T follicular helper cell (primary cell): ENCODE data around the gene SYT1.

Experiments used
- DNase-seq: peaks from one replicate; pipeline ENCODE4 v3.0.0-alpha.2; 2020; ENCODE audit warnings: low read depth

SYT1 gene

GRCh38 chr12:79223210-79223609, 358.6 kb downstream of the SYT1 start:
- DNase-seq: no peak

- no peak for DNase-seq
Observed at GRCh38 chr12:79223761-79224160, 359.2 kb downstream of the SYT1 start.

DNA sequence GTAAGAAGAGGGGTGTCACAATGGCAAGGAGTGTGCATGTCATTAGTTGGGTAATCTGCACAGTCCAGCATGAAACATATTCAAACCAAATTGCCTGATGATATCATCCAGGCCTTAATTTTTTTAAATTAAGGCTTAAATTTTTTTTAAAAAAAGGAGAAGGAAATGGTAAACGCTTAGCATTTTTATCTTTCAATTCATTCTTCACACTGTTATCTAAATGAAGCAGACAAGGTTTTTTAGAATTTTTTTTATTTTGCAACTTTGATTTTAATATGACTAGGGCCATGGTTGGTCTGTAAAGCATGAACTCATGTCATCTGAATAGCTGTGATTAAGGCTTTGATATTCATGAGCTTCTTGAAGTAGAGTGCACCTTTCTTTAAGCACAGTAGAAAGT, 362.5 kb downstream of the SYT1 start:
- DNase-seq: no peak

DNA sequence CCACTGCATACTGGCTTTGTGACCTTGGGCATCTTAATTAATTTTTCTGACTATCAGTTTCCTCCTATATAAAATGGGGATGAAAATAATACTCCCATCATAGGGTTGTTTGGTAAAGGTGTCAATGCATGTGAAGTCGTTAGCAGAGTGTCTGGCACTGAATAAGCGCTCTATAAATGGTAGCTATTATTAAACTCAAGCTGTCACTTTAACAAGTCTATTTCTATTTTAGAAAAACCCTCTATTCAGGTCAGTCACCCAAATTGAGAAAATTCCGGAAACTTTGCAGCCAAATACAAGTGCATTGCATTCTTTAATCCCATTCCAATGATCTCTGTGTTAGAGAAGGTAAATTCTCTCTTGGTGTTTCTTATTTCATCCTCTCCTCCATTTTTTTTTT, 363.1 kb downstream of the SYT1 start:
- DNase-seq: no peak

DNA sequence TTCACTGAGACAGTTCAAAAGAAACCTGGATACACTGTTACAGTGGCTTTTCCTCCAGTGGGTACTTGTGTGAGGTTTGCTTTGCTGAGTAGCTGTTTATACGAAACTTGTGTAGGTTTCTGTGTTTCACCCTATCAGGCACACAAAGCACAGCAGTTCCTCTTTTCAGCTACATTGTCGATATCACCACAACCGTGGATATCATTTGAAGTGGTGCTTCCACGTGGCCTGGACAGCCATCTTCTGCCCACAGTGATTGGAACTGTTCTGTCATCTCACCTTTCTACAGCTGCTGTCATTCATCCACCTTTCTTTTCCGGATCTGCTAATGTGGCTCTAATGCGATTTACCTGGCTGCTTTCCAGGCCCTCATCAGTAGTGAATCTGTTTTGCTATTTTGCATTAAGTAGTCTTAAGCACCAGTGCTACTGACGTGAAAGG, 368.8 kb downstream of the SYT1 start:
- no peak for DNase-seq

DNA sequence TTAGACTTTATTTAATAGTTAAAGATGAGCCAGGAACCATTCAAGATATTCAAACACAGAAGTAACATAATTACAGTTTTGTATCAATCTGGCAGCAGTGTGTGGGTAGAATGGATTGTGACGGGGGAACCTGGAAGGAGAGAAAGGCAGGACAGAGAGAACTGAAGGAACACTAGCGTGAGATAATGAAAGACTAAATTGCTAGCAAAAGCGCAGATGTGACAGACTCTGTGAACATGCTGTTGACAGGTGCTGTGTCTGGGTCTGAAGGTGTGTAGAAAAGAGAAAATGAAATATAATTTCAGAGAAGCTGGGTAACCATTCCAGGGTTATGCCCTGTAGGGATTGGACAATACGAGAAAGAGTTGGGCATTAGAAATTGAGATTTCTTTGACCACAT, 372.3 kb downstream of the SYT1 start:
- DNase-seq: no peak

DNA sequence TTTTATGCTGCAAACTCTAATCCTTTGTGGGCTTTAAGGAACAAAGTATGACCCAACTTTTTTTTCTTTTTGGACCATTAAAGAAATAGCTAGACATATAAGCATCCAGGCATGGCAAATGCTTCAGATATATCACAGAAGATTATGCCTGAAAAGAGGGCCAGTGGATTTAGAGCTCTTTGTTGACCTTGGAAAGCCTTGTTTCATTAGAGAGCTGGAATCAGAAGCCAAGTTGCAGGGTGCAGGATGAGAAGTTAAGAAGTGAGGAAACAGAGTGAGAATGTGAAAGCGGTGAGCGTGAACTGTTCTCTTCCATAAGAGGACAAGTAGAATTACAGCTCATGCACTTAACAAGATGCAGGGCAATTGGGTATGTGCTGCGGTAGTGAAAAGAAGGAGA, 373.7 kb downstream of the SYT1 start:
- no peak for DNase-seq

DNA sequence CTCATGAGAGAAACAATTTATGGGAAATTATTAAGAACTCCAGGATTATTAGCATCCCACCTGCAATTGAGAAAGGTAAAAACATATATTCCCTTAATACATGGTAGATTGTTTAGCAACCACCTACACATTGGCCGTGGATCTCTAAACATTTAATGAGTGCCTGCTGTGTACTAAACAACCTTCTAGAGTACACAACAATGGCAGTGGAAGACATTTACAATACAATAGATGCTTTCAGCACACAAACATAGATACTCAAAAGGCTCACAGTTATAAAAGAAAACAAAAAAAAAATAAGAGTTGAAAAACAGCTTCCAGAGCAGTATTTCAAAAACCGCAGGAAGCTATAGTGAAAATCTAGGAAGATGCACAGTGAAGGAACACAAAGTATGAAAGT, 382.9 kb downstream of the SYT1 start:
- DNase-seq: no peak

GRCh38 chr12:79250186-79250585, 385.6 kb downstream of the SYT1 start:
- no peak for DNase-seq

GRCh38 chr12:79250960-79251755, 386.6 kb downstream of the SYT1 start:
- no peak for DNase-seq

- no peak for DNase-seq
Observed at GRCh38 chr12:79252358-79253075, 387.9 kb downstream of the SYT1 start.

DNA sequence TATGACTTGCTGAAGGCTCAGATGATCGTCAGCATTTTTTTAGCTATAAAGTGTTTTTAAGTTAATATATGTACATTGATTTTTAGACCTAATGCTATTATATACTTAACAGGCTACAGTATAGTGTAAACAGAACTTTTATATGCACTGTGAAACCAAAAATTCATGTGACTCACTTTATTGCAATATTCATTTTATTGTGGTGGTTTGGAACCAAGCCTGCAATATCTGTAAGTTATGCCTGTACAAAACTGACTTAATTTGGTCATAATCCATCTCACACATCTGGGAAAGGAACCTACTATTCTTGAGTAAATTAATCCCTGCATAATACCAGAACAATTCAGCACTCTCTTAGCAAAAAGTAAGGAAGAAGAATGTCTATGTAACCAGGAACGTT, 390.7 kb downstream of the SYT1 start:
- no peak for DNase-seq

GRCh38 chr12:79260923-79261322, 396.3 kb downstream of the SYT1 start:
- no peak for DNase-seq

DNA sequence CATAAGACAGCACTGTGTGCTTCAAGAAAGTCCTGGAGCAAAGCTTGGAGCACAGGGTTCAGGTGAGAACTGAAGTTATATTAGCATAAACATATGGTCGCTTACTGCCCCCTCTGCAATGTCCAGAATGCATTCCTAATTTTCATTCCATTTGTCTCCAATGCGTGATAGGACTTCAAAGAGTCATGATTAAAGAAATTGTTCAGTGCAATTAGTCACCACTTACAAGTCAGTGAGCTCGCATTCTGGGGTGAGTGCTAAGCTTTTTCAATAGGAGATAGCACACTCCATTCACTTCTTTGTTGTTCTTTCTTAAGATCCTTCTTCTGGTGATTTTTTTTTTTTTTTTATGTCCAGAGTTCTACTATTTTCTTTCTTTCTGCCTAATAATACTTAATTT, 398.4 kb downstream of the SYT1 start:
- no peak for DNase-seq

GRCh38 chr12:79266343-79267144, 402.0 kb downstream of the SYT1 start:
- DNase-seq: no peak

GRCh38 chr12:79267580-79267979, 403.0 kb downstream of the SYT1 start:
- DNase-seq: no peak

GRCh38 chr12:79274501-79275064, 410.0 kb downstream of the SYT1 start:
- no peak for DNase-seq

DNA sequence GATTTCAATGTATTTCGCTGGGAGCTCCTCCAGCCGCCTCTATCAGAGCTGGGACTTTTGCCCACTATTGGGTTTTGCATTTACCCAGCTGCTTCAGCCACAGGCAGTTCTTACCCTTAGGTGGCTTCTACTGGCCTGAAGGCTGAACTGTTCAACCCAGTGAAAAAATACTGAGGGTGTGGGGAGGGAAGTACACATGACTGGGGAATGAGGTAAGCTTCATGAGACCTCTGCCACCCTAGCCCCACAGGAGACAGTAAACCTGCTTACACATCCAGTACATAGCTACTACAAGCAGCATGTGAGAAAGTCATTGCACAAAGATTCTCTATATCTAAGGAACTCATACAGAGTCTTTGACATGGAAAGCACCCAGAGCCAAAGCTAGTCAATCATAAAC, 411.1 kb downstream of the SYT1 start:
- no peak for DNase-seq

GRCh38 chr12:79283364-79283763, 418.8 kb downstream of the SYT1 start:
- DNase-seq: no peak

GRCh38 chr12:79288911-79289310, 424.3 kb downstream of the SYT1 start:
- no peak for DNase-seq

GRCh38 chr12:79291711-79292110, 427.1 kb downstream of the SYT1 start:
- DNase-seq: no peak

DNA sequence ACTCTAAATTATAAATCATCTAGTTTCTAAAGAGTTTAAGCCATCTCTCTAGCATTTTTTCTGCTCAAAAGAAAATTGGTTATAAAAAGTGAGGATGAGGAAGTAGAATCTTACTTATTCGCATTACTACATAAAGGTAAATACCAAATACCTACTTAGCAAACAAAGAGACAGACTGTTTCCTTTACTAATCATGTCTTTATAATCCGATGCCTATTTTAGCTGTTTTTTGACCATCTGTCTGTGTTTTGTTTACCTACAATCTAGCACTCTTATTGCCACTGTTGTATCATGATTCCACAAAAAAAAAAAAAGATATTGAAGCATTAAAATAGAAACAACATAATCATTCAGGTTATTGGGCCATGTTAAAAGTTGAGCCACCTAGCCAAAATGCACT, 430.0 kb downstream of the SYT1 start:
- no peak for DNase-seq
